WI38 (cell line): ENCODE data around the gene CAMK1G.

Source experiments
- H3K4me3 ChIP-seq: 2 replicates; pipeline ENCODE4 v1.5.1; 2011; ENCODE audit warnings: low read depth, mild to moderate bottlenecking, control low read depth, low read length
- TF ChIP-seq, protein P1 (sequence below): IDR thresholded peaks from 2 replicates; pipeline ENCODE4 v1.5.1; 2012; ENCODE audit warnings: low read depth, mild to moderate bottlenecking, control low read depth, low read length

CAMK1G gene

DNA sequence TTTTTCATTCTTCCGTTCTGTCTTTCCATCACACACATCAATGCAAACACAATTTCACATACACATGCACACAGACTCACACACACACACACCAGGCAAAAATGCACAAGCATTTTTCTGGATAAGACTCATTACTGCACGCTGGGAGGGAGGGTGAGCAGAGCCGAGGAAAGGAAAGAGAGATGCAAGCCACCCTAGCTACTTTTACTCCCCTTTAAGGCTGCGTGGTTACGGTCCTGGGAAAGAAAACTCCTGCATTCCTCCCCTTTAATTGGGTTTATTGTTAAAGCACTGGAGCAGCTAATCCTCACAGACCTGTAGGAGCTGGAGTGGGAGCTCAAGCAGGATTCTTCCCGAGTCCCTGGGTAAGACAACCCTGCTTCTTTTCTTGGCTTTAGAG lies at the start of gene CAMK1G:
Gene CAMK1G, plus strand, starts transcription at position 307 of the 400 bp plus-strand sequence. CDS start 11,270 bp downstream, outside the sequence.
- TF ChIP-seq, protein P1, sequence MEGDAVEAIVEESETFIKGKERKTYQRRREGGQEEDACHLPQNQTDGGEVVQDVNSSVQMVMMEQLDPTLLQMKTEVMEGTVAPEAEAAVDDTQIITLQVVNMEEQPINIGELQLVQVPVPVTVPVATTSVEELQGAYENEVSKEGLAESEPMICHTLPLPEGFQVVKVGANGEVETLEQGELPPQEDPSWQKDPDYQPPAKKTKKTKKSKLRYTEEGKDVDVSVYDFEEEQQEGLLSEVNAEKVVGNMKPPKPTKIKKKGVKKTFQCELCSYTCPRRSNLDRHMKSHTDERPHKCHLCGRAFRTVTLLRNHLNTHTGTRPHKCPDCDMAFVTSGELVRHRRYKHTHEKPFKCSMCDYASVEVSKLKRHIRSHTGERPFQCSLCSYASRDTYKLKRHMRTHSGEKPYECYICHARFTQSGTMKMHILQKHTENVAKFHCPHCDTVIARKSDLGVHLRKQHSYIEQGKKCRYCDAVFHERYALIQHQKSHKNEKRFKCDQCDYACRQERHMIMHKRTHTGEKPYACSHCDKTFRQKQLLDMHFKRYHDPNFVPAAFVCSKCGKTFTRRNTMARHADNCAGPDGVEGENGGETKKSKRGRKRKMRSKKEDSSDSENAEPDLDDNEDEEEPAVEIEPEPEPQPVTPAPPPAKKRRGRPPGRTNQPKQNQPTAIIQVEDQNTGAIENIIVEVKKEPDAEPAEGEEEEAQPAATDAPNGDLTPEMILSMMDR: no peak
- H3K4me3 ChIP-seq: peak within 1 kb of the TSS; percentile 42

DNA sequence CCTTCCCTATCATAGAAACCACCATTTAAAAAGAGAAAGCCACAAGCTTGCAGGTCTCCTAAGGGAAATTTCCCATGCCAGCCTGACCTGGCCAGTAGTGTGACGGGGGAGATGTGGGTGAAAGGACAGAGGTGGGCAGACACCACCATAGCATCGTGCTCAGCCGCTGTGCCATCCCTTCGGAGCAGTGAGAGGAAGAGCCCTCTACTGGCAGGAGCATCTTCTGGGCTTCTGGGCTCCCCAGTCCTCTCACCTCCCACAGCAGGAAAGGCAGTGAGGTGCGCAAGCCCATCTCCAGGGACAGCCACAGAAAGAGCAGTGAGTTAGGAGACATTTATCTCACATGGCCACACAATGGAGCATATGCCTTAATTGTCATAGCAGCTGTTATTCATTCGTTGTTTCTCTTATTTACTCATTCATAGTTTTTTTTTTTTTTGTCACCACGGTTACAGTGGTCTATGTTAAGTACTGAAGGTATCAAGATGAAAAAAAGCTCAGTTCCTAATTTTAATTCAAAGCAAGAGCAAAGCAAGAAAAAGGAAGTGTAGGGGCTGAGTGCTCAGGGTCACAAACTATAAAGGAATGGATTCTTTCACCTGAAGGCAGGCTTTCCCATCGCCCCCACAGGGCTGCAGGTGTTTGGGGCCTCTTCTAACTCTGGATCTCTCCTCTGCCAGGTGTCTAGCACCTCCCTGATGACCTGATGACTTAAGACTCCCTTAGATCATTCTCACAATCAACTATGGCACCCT lies 48.8 kb upstream of the CAMK1G start:
- H3K4me3 ChIP-seq: no peak overlapping the region
- TF ChIP-seq, protein P1: no peak

DNA sequence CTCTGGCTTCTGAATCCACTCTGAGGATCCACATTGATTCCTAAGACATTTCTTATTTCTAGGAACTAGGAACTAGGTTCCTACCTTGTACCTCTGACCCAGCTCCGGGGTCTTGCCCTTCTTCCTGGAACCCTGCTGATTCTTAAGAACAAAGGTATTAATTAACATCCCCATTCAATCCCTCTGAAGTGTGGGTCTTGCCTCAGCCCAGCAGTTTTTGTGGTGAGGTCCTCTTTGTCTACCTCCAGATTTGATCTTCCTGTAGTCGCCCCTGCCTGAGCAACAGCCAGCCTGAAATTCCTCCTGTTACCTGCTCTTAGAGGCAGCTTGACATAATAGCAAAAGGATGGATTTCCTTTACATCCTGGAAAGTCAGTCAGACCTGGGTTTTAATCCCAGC lies 46.7 kb upstream of the CAMK1G start:
- TF ChIP-seq, protein P1: no peak
- no peak overlapping the region for H3K4me3 ChIP-seq

DNA sequence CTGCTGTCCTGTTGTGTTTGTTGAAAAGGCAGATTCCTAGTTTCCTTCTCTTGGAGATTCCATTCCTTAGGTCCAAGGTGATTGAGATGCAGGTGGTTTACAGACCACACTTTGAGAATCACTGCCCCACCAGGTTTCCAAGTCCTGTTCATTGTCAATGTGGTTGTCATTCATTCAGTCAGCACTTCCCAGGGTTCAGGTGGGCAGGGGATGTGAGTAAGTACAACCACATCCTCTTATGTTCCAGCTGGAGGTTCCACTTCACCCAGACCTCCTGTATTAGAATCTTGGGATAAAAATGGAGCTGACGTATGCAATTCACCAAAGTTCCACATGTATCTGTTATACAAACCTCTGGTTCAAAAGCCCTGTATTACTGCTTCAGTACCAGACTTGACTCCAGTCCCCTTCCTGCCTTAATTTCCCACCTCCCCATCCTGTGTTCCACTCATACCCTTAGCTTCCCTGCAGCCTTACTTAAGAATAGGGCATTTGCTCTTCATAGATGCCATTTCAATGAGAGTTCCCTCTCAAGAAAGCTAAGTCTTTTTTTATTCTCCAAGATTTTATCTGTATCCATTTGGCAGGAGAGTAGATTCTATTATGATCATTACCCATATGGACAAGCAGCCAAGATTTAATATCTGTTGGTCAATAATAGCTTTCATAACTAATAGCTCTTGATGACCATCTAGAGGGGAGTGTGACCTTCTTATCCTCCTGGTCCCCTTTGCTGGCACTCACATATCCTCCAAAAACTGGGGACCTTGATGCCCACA lies 46.0 kb upstream of the CAMK1G start:
- H3K4me3 ChIP-seq: no peak overlapping the region
- TF ChIP-seq, protein P1: no peak

DNA sequence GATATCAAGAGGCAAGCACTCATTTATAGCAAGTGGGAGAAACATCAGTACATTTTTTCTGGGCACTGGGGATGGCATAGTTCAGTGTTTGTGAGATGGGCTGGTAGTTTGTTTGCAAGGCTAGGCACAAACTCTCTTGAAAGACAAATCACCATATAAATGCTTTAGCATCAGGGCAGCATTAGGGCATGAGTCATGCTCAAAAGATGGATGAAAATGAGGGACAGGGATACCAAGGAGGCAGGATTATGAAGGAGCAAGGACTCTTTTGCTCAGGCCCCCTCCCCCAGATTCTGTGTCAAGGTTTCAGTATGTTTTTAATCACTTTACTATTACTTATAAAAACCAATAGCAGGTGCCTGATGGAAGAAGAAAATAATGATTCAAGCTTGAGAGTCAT lies 43.9 kb upstream of the CAMK1G start:
- no peak overlapping the region for H3K4me3 ChIP-seq
- TF ChIP-seq, protein P1: no peak

DNA sequence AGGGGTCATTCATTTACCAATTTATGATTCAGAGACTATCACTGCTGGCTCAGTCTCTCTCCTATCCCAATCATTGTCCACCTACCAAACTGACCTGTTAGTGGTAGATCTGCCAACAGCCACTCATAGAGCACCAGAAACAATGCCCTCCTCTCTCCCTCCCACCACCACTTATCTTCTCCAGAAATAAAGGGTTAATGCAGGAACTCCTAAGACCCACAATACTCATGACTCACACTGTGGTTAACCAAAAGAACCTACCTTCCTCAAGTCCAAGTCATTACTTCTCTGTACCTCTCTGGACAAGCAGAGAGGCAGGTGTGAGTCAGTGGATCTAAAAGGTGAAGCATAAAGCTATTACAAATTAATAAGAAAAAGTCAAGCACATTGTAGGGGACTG lies 40.9 kb upstream of the CAMK1G start:
- TF ChIP-seq, protein P1: no peak

DNA sequence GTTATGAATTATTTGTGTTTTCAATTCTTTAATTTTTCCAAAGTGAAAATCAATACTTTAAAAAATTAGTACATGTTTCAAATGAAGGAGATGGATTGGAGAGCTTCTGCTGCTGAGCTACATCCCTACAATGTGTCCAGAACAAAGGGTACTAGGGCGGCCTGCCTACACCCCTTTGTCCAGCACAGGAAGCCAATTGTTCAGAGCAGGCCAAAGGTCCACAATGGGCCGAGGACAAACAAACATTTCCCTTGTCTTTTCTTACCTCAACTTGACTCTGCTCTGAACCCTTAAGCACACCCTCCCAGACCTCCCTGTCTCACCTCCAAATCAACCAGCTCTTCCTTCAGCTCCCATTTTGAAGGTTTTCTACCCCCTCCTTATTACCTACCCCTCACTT lies 39.4 kb upstream of the CAMK1G start:
- TF ChIP-seq, protein P1: no peak
- H3K4me3 ChIP-seq: no peak overlapping the region

More for the DNA sequence above, 40.9 kb upstream of the CAMK1G start:
- no peak overlapping the region for H3K4me3 ChIP-seq
